Activated CD4-positive, alpha-beta T cell treated with anti-CD3 and anti-CD28 coated beads, Interleukin-2, amount 50 U/mL, for 4 hours (primary cell): ENCODE data around the gene LPGAT1.
A peak's percentile ranks its signal among the peaks of the same experiment; 100 is the strongest.
"Not testable (repeated sequence)": the region's sequence is repeated elsewhere in the genome, so short reads cannot be mapped to it uniquely, and the experiment has no call there.

Source experiments
- DNase-seq, 2 experiments: peaks; one replicate each; pipeline ENCODE4 v3.0.0-alpha.2; 2020

The LPGAT1 gene

DNA sequence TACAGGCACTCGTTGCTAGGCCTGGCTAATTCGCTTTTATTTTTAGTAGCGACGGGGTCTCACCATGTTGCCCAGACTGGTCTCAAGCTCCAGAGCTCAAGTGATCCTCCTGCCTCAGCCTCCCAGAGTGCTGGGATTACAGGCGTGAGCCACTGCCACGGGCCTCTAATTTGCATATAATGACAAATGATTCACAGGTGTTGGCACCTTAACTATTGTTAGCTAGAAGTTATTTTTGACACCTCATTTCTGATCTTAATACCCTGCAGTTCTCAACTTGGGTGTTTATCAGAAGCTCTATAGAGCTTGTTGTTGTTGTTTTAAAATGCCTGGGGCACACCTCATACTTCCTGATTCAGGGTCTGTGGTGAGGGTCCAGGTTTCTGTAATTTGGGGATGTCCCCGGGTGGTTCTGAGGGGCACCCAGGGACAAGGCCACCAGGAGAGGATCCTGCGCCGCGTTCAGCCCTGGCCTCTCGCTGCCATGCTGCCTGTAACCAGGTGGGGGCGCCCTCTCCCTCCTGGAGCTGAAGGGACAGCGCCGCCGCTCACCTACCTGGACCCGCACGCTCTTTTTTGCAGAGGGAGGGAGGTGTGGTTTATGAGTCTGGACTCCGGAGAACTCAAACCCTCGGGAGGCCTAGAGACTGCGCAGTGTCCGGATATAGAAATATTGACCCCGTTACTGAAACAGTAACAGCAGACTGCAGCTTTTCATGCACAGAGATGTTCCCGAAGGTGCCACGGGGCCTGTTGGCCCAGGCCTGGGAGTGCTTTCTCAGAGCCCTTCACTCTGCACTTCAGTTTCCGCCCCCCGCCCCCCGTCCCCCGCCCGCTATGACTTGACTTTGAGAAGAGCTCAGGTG, 132.2 kb downstream of the LPGAT1 start:
- DNase-seq, result peak; percentile 70 to 75

DNA sequence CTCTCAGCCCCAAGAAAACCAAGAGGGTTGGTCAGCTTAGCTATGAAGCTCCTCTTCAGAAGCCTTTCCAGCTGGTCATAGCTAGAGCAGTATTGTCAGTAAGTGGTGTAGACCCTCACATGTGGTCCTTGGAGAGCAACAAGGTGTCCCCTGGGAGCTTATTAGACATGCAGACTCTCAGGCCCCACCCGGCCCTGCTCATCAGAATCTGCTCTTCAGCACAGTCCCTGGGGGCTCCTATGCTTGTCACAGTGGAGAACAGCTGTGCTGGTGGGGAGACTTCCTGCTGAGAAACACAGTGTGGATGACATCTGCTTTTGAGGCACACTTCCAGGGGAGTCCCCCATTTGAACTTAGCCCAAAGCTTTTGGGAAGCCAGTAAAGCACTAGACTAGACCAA, 133.2 kb downstream of the LPGAT1 start:
- no peak for DNase-seq

DNA sequence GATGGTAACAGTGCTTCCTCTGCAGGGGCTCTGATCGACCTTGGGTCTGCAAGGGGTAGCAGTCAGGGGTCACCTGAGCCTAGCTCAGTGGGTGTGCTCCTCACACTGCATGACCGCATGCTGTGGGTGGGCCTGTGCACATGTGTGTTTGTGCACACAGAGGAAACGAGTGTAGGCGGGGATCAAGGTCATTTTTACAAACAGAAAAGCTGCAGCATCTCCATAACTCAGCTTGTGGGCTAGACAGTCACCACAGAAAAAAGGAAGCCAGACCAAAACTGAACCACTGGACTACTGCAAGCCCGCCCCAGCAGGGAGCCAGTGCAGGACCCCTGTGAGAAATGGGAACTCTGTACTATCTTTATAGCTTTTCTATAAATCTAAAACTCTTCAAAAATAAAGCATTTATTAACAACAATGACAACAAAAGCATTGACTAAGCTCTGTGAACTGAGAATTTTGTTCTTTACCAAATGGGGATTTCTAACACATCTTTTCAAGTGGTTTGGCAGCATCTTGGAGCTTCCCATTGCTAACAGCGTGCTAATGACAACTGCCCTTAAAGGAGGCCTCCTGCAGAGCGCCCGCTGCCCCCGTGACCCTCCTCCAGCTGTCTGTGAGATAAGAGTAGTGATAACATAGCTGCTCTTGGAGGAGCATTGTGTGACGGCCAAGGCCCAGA, 135.3 kb downstream of the LPGAT1 start:
- DNase-seq, result no peak

DNA sequence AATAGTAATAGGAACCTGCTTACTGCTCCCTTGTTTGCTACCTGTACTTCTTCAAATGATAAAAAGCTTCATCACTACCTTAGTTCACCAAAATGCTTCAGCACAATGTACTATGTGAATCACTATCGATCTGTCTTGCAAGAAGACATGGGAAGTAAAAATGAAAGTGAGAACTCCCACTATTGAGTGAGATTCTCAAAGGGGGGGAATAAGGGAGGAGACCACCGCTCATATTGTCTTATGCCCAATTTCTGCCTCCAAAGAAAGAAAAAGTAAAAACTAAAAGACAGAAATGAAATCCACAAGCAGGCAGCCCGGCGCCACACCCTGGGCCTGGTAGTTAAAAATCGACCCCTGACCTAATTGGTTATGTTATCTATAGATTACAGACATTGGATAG, 136.7 kb downstream of the LPGAT1 start:
- DNase-seq, result not testable (repeated sequence)
